C4-2B (cell line): ENCODE measurements around the gene ISY1.

ENCODE experiments used
- ZFX ChIP-seq: fragments of 450-650 bp; IDR thresholded peaks from 2 replicates; pipeline ENCODE4 v1.6.1; 2017
- TF ChIP-seq, protein P1 (sequence below): fragments of 450-650 bp; conservative IDR thresholded peaks from 2 replicates; pipeline ENCODE4 v1.5.1; 2017; ENCODE audit warnings: mild to moderate bottlenecking

DNA sequence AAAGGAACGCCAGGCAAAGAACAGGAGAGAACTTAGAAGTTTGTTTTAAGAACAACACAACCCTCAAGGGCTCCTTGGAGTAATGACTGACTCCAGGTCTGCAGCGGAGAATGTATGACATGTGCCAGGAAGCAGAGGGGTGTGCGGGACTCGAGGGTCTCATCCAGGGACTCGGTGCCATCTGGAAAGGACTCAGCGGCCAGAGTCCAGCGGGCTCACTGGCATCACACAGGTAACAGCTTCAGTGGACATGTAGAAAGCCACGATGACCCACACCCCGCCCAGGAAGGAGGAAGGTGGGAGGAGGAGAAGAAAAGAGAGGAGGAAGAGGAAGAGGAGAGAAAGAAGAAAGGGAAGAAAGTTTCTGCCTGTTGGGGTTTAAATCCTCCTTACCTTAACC is 78.8 kb downstream of the ISY1 start:
- TF ChIP-seq, protein P1, sequence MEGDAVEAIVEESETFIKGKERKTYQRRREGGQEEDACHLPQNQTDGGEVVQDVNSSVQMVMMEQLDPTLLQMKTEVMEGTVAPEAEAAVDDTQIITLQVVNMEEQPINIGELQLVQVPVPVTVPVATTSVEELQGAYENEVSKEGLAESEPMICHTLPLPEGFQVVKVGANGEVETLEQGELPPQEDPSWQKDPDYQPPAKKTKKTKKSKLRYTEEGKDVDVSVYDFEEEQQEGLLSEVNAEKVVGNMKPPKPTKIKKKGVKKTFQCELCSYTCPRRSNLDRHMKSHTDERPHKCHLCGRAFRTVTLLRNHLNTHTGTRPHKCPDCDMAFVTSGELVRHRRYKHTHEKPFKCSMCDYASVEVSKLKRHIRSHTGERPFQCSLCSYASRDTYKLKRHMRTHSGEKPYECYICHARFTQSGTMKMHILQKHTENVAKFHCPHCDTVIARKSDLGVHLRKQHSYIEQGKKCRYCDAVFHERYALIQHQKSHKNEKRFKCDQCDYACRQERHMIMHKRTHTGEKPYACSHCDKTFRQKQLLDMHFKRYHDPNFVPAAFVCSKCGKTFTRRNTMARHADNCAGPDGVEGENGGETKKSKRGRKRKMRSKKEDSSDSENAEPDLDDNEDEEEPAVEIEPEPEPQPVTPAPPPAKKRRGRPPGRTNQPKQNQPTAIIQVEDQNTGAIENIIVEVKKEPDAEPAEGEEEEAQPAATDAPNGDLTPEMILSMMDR, result no peak
- no peak for TF ChIP-seq ZFX
